Renal cortex interstitium (tissue), 11 donors: Measurements from ENCODE around the gene GNAS. TPM values are rescaled to one million over a fixed set of nuclear protein-coding genes. Genes with fewer than 3 reads are reported as not detected.

Experiments
- DNase-seq, 11 donors: peaks; one replicate each; pipeline ENCODE4 v3.0.0-alpha.2; 2013; ENCODE audit warnings: low read depth in 9 of 11, low spot score in 4 of 11; ENCODE audit errors: extremely low read depth in 1 of 11
- polyA plus RNA-seq, 3 donors: library from polyadenylated mRNA; unstranded; fragments of 120-200 nt; gene quantifications; one replicate each; pipeline ENCODE4 v1.2.1, GENCODE V29; 2013; ENCODE audit not compliant: insufficient read length in 3 of 3

The GNAS gene
- polyA plus RNA-seq, 3 donors = 1,846 to 2,284 (median 1,968) TPM

DNA sequence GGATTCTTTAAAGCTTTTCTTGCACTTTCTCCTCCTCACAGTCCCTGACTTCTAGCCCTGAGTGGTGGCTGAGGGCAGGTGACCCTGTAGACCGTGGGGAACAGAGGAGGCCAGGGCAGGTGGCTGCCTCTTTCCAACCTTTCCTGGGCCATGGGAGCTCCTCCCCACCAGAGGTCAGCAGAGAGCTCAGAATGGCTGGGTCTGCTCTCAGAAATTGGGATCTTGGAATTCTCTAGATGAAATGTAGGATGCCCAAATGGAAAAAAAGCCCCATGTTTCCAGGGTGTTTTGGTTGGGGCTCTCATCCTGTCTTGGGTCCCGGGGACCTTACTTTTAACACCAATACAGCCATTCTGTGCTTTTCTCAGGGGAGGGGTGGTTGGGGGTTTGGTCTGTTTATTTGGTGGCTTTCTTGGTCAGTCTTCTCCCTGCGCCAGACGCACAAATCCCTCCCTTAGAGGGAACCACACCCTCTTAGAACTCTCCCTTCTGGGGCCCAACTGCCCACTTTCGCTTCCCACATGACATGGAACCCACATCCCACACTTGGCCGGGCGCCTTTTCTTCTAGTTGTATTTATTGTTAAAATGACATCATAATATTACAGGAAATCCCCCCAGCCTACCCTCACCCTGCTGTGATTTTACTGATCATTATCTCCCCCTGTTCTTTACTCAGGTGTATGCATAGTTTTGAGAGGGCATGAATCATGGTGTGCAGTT is 17.9 kb downstream of the GNAS start:
- peak in 3 of 11 donors; percentile 57 to 73 (median 61) for DNase-seq

DNA sequence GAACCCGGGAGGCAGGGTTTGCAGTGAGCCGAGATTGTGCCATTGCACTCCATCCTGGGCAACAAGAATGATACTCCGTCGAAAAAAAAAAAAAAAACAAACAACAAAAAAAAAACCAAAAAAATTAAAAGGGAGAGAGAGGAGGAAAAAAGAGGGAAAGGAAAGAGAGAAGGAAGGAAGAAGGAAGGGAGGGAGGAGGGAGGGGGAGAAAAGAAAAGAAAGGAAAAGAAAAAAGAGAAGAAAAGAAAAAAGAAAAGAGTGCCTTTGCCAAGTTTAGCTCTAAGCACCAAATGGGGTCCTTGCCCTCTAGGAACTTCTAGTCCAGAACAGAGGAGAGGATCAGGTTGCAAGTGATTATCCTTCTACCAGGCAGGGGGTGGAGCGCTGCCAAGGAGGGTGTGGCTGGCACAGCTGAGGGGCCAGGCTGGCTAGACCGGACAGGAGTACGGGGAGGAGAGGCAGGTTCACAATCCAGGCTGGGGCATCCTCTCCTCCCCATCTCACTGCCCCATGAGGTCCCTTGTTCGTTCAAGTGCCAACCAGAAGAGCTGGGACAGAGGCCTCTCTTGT is 19.1 kb downstream of the GNAS start:
- no peak for DNase-seq

- no peak for DNase-seq
These were observed 22.0 kb downstream of the GNAS start for GRCh38 chr20:58874469-58874868.

DNA sequence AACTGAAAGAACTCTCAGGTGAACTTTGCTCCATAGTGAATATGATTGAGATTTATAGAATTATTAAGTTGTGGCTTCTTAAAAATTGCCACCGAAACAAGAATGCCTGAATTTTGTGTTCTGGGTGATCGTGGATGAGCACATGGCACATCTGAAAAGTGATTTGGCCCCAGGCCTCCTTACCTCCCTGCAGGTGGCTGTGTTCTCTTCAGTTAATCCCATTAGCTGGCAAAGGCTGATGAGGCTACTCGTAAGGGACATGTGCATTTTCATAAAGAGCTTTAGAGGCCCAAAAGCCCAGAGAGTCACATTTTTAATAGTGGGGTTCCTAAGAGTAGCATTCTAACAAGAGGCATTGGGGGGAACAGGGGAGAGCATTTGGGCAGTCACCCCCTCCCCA is 22.6 kb downstream of the GNAS start:
- DNase-seq = no peak

DNA sequence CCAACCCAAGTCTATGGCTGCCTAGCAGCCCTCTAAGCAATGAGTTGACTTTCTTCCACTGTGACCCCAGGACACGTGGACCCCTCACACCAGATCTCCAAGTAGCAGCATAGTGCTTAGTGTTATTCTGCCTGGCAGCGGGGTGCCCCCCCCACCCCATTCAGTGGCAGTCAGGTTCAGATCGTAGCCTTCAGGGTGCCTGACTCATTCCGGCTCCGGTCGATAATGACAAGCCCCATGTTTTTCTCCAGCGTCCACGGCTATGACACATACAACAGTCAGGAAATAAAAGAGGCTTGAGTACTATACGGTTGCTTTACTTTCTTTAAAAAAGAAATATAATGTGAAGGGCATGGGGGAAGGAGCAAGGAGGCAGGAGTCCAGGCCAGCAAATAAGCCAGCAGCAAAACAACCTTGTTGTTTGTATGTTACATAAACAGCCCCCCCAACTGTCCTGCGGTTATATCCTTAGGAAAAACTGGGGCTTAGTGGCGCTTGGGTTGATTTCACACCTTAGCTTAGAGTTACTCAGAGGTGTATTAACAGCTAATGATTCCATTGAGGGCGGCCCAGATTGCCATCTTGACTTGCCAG is 23.1 kb downstream of the GNAS start:
- no peak for DNase-seq

GRCh38 chr20:58876437-58876836 is 23.9 kb downstream of the GNAS start:
- no peak for DNase-seq

DNA sequence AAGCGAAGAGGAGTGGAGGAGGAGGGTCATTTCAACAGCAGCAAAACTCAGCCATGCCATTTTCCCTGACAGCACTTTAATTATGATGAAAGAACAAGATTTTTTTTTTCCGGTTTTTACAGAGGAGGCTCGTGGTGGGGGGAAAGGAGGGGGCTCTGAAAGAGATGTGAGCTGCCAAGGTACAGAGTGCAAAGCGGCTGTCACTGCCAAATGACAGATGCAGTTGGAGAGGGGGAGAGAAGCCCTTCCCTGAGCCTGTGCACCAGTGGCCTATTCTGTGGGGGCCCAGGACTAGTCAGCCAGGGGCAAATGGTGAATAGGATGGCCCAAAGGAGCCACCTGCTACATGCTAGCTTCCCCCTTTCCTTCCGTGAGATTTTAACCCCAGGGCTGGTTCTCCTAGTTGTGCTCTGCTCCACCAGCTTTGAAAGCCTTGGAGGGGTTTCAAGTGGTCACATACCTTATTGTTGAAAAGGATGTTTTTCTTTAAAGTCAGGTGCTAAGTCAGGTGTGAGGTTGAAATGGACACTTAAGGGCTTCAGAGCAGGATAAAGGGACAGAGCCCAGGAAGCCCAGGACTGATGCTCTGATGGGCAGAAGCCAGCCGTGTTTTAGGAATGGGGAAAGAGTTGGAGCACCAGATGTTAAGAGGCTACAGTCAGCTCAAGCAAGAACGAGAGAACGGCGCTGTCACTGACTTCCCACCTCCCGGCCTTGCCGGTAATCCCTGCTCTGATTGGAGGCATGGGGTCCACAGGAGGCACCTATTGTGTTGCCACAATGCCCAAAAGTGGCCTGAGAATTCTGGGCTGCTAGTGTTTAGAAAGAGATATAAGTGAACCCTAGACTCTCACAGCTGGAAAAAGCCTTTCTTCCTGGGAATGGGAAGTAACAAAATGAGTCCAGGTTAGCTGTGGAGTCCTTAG is 24.8 kb downstream of the GNAS start:
- no peak for DNase-seq

GRCh38 chr20:58877976-58878360 is 25.5 kb downstream of the GNAS start:
- DNase-seq = no peak

- no peak for DNase-seq
These were observed 25.9 kb downstream of the GNAS start for GRCh38 chr20:58878399-58878798.

DNA sequence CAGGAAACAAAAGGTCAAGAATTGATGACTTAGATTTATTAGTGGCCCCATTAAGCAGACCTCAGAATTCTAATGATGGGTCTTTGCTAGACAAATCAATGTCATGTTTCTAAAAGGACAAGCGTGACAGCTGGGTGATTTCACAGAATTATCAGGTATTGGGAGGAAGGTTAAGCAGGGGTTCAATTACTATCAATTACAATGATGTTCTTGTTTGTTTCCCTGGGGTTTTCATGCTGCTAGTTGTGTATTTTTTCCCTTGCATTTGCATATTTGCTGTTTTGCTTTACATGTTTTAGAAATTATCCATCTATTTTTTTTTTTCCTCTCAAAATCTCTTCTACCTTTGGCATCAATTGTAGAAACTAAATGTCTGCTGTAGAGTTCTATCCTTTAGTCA is 27.9 kb downstream of the GNAS start:
- DNase-seq = no peak

GRCh38 chr20:58880994-58881752 is 28.7 kb downstream of the GNAS start:
- no peak for DNase-seq

GRCh38 chr20:58882704-58883089 is 30.2 kb downstream of the GNAS start:
- no peak for DNase-seq

- no peak for DNase-seq
These were observed 30.8 kb downstream of the GNAS start for GRCh38 chr20:58883241-58883691.

GRCh38 chr20:58884966-58885365 is 32.5 kb downstream of the GNAS start:
- no peak for DNase-seq

GRCh38 chr20:58886546-58886945 is 34.0 kb downstream of the GNAS start:
- DNase-seq = no peak

GRCh38 chr20:58888103-58888502 is 35.6 kb downstream of the GNAS start:
- DNase-seq = no peak

- peak in 4 of 11 donors; percentile 49 to 67 (median 64) for DNase-seq
These were observed 36.2 kb downstream of the GNAS start for GRCh38 chr20:58888521-58889333.

GRCh38 chr20:58889334-58889760 is 36.8 kb downstream of the GNAS start:
- no peak for DNase-seq
